Neural crest cell (in vitro differentiated cells): ENCODE measurements around the gene PAXIP1. TPM values are rescaled to one million over a fixed set of nuclear protein-coding genes. Genes with fewer than 3 reads are reported as not detected.

Experiments
- DNase-seq: peaks from one replicate; pipeline ENCODE4 v3.0.0; 2021; ENCODE audit warnings: low read depth, mixed read lengths, low spot score
- H3K27ac Mint-ChIP-seq: one replicate; pipeline ENCODE4 v1.8.0; 2021; ENCODE audit warnings: mild to moderate bottlenecking, mixed read lengths; ENCODE audit not compliant: unreplicated experiment
- H3K27me3 Mint-ChIP-seq: 2 replicates; pipeline ENCODE4 v1.8.0; 2021; ENCODE audit warnings: low read depth, mild to moderate bottlenecking, mixed read lengths
- H3K36me3 Mint-ChIP-seq: 2 replicates; pipeline ENCODE4 v1.8.0; 2021; ENCODE audit warnings: low read depth, mild to moderate bottlenecking, mixed read lengths
- H3K4me1 Mint-ChIP-seq: 2 replicates; pipeline ENCODE4 v1.8.0; 2021; ENCODE audit warnings: mixed read lengths
- H3K4me3 Mint-ChIP-seq: one replicate; pipeline ENCODE4 v1.8.0; 2021; ENCODE audit warnings: mild to moderate bottlenecking, mixed read lengths
- H3K9me3 Mint-ChIP-seq: 2 replicates; pipeline ENCODE4 v1.8.0; 2021; ENCODE audit warnings: mixed read lengths
- total RNA-seq: library from RNA; stranded (reverse); gene quantifications from 2 replicates; pipeline ENCODE4 v1.2.1, GENCODE V29; 2021
- TF ChIP-seq, protein P1 (sequence below): fragments of 200-600 bp; sonication (generic); conservative IDR thresholded peaks from 2 replicates; pipeline ENCODE4 v1.5.0; 2021; ENCODE audit warnings: antibody characterized with exemption, mild to moderate bottlenecking

PAXIP1 gene
- total RNA-seq, 1 donor from 2014 or later: 32.1 TPM

DNA sequence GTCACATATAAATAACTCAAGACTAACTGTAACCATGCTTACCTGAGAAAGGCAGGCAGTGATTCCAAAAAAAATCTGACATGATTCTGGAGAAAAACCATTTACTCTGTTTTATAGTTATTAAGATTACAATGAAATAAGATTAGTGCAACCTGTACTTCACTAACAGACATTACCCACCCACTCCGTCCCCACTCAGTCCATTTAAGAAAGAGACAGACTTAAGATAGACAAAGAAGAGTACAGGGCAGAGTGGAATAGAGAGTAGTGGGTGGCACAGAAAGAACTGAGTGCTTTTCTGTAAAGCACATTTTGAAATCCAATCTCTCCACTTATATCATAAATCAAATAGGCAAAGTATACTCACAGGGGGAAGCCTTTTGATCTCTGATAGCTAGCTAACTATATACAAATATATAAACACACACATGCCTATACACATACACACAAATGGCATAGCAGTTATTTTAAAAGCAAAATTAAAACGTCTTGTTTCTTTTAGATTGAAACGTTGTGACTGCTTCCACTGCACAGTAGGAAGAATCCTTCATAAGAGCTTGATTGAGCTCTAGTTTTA lies 11.9 kb downstream of the PAXIP1 start:
- no peak for DNase-seq
- TF ChIP-seq, protein P1, sequence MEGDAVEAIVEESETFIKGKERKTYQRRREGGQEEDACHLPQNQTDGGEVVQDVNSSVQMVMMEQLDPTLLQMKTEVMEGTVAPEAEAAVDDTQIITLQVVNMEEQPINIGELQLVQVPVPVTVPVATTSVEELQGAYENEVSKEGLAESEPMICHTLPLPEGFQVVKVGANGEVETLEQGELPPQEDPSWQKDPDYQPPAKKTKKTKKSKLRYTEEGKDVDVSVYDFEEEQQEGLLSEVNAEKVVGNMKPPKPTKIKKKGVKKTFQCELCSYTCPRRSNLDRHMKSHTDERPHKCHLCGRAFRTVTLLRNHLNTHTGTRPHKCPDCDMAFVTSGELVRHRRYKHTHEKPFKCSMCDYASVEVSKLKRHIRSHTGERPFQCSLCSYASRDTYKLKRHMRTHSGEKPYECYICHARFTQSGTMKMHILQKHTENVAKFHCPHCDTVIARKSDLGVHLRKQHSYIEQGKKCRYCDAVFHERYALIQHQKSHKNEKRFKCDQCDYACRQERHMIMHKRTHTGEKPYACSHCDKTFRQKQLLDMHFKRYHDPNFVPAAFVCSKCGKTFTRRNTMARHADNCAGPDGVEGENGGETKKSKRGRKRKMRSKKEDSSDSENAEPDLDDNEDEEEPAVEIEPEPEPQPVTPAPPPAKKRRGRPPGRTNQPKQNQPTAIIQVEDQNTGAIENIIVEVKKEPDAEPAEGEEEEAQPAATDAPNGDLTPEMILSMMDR: no peak
- no peaks in the 10 kb centered on the region for H3K27me3 Mint-ChIP-seq
- H3K36me3 Mint-ChIP-seq: peaks cover 16% of the 10 kb centered on the region
- H3K27ac Mint-ChIP-seq: no peak overlapping the region
- no peaks in the 10 kb centered on the region for H3K9me3 Mint-ChIP-seq
- H3K4me1 Mint-ChIP-seq: no peaks in the 10 kb centered on the region
- no peak overlapping the region for H3K4me3 Mint-ChIP-seq

DNA sequence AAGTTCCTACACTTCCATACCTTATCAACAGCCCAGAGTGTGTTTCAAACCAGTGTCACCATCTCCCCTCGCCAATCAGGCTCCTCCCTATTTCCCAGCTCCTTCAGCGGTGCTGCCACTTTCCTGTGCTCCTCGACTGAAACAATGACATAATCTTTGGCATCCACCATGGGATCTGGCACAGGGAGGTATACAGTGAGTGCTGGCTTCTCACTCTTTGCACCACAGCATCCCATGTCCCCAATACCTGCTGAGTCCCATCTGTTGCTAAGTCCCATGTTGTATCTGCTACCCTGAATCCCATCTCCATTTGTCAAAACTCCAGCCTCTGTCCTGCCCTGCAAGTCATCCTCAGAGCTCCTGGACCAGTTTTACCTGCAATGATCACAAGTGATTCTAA lies 15.4 kb downstream of the PAXIP1 start:
- no peak for DNase-seq
- no peak overlapping the region for H3K4me3 Mint-ChIP-seq
- no peaks in the 10 kb centered on the region for H3K4me1 Mint-ChIP-seq
- TF ChIP-seq, protein P1: no peak
- H3K27me3 Mint-ChIP-seq: no peaks in the 10 kb centered on the region
- peaks cover 8% of the 10 kb centered on the region for H3K36me3 Mint-ChIP-seq
- H3K9me3 Mint-ChIP-seq: no peaks in the 10 kb centered on the region
- no peak overlapping the region for H3K27ac Mint-ChIP-seq

DNA sequence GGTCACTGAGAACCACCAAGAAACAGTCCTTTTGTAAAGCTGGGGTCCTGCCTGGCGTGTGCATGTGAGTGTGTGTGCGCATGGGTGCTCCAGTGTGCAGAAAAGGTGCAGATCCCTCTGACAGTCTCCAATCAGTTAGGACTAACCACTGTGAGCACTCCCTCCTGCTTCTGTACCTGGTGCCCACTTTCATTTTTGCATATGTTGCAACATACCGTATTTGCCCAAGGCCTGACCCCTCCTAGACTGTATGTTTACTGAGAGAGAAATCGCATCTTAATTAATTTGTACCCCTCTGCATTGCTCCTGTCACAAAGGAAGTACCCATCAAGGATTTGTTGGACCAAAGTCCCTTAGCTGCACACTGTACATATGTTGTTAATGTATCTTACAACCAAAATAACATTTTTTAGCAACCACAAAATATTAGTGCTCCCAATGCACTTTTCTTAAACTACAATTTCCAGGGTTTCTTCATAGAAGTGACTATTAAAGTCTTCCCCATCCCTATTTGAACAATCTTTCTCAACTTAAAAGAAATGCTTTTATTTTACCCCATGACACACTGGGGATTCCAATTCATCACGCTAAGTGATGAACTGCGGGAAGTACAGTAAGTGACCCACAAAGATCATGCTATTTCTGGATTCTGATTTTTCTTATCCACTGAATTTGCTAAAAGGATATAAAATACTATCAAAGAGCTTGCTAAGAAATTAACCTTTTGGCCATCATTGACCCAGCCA lies 16.6 kb downstream of the PAXIP1 start:
- DNase-seq: no peak
- TF ChIP-seq, protein P1: no peak
- Mint-ChIP-seq H3K4me1 (no peaks in the 10 kb centered on the region), H3K27ac (no peak overlapping the region), H3K27me3 (no peaks in the 10 kb centered on the region), H3K4me3 (no peak overlapping the region), H3K9me3 (no peaks in the 10 kb centered on the region), H3K36me3 (peaks cover 5% of the 10 kb centered on the region)

DNA sequence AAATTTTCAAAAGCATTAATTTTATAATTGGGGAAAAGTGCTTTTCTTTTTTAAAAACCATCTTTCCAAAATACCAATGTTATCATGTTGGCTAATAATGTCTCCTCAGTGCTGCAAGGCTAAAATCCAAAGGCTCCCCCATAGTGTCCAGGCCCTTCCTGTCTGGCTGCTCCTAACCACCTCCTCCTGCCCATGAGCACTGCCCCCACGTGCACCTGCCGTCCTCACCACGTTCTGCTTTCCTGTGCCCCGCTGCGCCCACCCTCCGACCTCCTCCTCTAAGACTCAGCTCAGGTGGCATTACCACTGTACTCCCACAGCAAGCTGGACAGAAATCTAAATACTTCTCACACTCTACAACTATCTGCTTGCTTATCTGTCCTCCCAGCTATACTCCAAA lies 17.7 kb downstream of the PAXIP1 start:
- Mint-ChIP-seq H3K27me3 (no peaks in the 10 kb centered on the region), H3K4me1 (no peaks in the 10 kb centered on the region), H3K36me3 (peaks cover 10% of the 10 kb centered on the region), H3K9me3 (no peaks in the 10 kb centered on the region), H3K27ac (no peak overlapping the region), H3K4me3 (no peak overlapping the region)
- DNase-seq: no peak
- TF ChIP-seq, protein P1: no peak

DNA sequence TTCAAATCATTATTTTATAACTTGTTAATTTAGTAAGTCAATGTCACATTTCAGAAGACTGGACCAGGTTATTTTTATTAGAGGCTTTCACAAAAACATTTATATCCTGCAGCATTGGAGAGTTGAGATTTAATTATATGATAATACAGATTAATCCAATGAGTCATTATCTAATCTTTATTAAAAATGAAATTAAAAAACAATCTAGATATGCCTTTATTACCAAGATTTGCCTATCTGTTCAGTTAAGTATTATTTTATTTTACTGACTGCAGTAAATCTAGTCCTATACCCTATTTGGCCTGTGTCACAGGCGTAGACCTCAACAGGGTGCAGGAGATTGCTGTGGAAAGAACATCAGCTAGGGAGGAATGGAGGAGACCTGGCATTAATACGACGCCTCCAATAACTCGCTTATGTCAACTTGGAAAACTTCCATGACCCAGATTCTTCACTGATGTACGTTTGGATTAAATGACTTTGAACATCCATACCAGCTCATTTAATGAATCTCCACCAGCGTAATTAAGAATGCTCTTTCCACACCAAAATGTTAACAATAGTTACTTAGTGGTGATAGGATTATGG lies 18.2 kb downstream of the PAXIP1 start:
- Mint-ChIP-seq H3K4me3 (no peak overlapping the region), H3K9me3 (no peaks in the 10 kb centered on the region), H3K36me3 (peaks cover 12% of the 10 kb centered on the region), H3K4me1 (no peaks in the 10 kb centered on the region), H3K27me3 (no peaks in the 10 kb centered on the region), H3K27ac (no peak overlapping the region)
- TF ChIP-seq, protein P1: no peak
- DNase-seq: no peak
